Endometrium (tissue), 2 donors: ENCODE results near the gene GTPBP3.

ENCODE experiments used
- FAIRE-seq: peaks from 2 replicates; lab custom pipeline; 2012; peaks lifted over from hg19 to GRCh38; lab: Jason Lieb, UNC
- donor health status: control.
- donor health status: control.

GTPBP3 gene

GRCh38 chr19:17389288-17389687 lies 51.9 kb downstream of the GTPBP3 start:
- FAIRE-seq: no peak

- no peak for FAIRE-seq
Measured at GRCh38 chr19:17389957-17390664, 52.8 kb downstream of the GTPBP3 start.

GRCh38 chr19:17390665-17391370 lies 53.5 kb downstream of the GTPBP3 start:
- FAIRE-seq: no peak

GRCh38 chr19:17391371-17392151 lies 54.2 kb downstream of the GTPBP3 start:
- no peak for FAIRE-seq
